HG02981 (cell line): Measurements from ENCODE around the gene TRHDE.
A peak's percentile ranks its signal among the peaks of the same experiment; 100 is the strongest.
"Not testable (repeated sequence)": the region's sequence is repeated elsewhere in the genome, so short reads cannot be mapped to it uniquely, and the experiment has no call there.

Experiments used
- ATAC-seq: cut with Tn5 transposase; IDR thresholded peaks from one replicate; pipeline ENCODE4 v1.9.1; 2021; ENCODE audit warnings: mild to moderate bottlenecking, moderate library complexity; ENCODE audit not compliant: unreplicated experiment

The TRHDE gene

GRCh38 chr12:72610854-72611358 is 338.7 kb downstream of the TRHDE start:
- ATAC-seq, result no peak

GRCh38 chr12:72612171-72612570 is 340.0 kb downstream of the TRHDE start:
- no peak for ATAC-seq

GRCh38 chr12:72618764-72619163 is 346.6 kb downstream of the TRHDE start:
- no peak for ATAC-seq

GRCh38 chr12:72622556-72622955 is 350.4 kb downstream of the TRHDE start:
- peak; percentile 81 for ATAC-seq

- ATAC-seq, result no peak
Measured at GRCh38 chr12:72631926-72632685, 359.9 kb downstream of the TRHDE start.

DNA sequence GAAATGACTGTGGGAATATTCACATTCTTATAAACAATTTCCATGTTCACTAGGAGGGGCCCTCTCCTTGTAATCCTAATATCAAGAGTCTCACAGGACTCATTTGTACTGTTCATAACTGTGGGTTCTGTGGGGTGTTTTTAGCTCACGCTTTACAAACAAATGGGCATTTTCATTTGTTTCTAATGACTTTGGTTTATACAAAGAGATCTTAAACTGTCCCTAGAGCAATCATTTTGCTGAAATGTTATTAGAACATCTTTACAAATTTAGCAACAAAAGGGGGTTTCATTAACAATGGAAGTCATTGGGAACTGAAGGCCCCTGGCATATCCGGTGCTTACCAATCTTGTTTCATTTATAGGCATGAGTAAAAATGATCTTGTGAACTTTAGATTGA is 370.5 kb downstream of the TRHDE start:
- no peak for ATAC-seq

DNA sequence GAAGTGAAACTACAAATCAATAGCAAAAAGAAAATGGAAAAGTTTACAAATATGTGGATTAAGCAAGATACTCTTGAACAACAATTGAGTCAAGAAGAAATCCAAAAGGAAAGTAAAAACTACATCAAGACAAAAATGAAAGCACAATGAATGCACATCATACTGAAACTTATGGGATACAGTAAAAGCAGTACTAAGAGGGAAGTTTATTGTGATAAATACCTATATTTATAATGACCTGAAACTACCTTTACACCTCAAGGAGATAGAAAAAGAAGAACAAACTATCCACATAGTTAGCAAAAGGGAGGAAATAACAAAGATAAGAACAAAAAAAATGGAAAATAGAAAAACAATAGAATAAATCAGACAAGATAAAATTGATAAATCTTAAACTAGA is 375.0 kb downstream of the TRHDE start:
- ATAC-seq, result peak; percentile 73

DNA sequence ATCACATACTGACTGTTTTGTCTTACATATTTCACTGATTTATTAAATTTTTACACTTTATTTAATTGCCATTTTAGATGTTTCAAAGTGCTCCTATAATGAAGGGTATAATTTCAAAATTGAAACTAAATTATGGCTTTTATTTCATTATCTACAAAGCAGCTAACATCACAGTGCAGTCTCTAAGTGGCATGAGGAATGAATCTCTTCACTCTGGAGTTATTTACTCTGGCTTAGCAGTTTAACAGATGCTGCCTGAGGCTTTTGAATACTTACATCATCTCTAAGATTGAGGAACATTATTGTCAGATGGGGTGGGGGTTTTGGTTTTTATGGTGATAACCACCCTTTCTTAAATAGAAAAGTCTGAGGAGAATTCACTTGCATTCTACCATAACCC is 386.4 kb downstream of the TRHDE start:
- no peak for ATAC-seq

GRCh38 chr12:72660174-72660573 is 388.0 kb downstream of the TRHDE start:
- ATAC-seq, result not testable (repeated sequence)

- ATAC-seq, result peak; percentile 54
Measured at GRCh38 chr12:72673853-72674252, 401.7 kb downstream of the TRHDE start.

DNA sequence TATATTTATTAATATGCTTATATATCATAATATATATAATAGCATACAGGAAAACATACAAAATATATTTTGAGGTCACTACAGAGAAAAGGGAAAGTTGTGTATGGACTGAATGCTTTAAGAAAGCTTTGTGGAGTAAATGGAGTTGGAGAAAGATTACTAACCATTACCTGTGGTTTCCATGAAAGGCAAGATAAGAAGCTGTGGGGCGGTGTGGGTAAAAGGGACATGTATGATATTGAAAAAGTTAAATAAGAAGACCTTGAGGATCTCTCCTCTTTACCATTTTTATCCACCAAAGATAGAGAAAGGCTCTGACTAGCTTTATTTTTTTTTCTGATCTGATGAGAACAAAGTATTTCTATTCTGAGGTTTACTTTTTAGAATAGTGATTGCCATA is 404.4 kb downstream of the TRHDE start:
- no peak for ATAC-seq

DNA sequence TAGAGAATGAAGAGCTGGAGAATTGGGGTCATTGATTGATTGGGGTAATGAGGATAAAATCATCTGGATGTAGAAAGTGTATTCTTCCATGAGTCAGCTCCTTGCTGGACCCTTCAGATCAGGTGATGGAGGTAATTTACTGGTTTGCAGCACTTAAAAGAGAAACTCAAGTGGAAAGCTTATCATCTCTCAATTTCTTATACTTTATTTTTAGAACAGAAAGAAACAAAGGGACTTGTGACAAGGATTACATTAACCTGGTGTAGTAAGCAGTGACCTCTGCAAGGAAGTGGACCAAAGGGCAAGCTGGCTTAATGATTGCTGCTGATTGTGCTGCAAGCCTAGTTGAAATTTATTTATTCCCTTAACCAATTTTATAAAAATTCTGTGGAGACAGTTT is 405.0 kb downstream of the TRHDE start:
- ATAC-seq, result no peak

DNA sequence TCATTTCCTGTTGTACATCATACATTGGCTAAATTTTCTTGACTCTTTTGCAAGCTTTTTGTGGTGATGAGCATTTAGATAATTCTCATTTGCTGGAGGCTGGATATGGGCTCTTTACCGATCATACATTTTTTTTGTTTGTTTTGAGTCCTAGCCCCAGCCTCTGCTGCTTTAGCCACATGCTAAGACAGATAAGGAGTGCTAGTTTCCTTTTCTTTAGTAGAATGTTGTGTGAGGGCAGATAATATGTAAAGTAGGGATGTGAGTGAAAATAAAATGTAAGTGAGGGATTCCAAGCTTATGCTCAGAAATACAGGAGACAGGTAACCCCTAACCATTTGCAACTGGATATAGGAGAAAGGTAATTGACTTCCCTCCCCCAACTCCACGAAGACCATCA is 405.7 kb downstream of the TRHDE start:
- no peak for ATAC-seq

DNA sequence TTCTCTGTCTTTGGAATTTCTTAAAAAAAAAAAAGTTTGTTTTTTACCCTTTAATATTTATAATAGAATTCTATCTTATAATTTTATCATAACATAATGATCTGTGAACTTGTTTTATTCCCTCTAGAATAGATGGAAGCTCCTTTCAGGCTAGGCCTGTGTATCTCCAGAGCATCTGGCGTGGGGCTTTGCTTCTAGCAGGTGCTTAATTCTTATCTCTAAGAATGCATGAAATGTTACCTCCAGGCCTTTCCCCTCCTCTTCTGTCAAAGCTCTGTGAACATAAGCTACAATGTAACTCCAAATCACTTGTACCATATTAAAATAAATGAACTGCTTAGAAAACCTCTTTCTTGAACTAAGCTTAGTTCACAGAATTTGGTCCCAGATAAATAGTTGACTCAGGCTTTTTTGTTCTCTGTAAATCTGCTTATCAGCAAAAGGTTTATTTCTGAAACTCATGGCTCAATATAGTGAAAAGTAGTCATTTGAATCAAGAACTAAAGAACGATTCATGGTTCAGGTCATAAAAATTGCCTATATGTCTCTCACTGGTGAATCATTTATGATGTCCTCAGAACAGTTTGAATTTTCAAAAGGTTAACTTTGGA is 407.1 kb downstream of the TRHDE start:
- ATAC-seq, result no peak

DNA sequence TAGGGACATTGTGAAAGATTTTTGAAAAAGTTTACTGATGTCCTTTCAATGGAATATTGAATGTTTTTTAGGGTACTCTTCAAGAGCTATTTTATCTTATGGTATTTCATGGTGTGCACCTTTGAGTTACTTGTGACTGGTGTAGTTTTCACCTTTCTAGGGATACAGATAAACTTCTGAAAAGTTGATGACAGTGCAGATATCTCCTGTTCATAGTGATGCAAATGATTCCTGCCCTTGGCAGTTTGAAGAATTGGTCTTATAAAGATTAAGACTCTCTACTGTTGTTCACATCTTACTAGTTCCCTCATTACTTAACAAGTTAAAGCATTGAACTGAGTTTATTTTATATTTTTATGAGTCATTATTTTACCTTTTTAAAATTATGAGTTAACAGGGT is 408.9 kb downstream of the TRHDE start:
- ATAC-seq, result no peak

DNA sequence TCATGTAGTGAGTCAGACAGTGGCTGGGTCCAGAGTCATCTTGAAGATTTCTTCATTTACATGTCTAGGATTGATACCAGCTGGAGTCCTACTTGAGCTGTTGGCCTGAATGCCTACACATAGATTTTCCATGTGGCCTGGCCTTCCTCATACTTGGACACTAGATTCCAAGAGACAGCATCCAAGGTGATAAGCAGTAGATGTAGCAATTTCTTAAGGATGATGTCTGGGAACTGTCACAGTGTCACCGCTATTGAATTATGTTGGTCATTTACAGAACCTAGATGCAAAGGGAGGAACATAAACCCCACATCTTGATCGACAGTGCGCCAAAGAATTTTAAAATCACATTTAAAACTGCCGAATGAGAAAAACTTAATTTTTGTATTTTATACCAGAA is 412.3 kb downstream of the TRHDE start:
- no peak for ATAC-seq

DNA sequence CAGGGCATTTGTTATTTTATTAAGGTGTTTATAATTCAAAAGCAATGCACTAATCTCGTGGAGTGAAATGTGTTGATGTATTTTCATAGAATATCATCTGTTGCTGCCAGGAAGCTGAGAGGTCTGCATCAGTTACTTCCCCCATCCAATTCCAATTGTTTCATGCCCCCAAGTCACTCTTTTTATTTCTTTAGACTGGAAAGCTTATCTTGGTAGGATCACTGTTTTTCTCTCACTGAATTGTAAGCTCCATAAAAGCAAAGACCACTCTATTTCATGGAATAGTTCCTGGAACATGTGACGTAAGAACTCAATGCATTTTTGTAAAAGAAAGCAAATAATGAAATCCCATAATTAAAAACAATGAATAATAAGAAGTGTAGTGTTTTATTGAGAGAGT is 420.2 kb downstream of the TRHDE start:
- ATAC-seq, result no peak

- no peak for ATAC-seq
Measured at GRCh38 chr12:72694193-72694592, 422.0 kb downstream of the TRHDE start.

DNA sequence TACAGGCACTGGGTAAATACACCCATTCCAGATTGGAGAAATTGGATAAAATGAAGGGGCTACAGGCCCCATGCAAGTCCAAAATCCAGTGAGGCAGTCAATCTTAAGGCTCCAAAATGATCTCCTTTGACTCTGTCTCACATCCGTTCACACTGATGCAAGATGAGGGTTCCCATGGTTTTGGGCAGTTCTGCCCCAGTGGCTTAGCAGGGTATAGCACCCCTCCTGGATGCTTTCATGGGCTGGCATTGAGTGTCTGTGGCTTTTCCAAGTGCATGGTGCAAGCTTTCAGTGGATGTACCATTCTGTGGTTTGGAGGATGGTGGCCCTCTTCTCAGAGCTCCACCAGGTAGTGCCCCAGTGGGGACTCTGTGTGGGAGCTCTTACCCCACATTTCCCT is 427.2 kb downstream of the TRHDE start:
- no peak for ATAC-seq

DNA sequence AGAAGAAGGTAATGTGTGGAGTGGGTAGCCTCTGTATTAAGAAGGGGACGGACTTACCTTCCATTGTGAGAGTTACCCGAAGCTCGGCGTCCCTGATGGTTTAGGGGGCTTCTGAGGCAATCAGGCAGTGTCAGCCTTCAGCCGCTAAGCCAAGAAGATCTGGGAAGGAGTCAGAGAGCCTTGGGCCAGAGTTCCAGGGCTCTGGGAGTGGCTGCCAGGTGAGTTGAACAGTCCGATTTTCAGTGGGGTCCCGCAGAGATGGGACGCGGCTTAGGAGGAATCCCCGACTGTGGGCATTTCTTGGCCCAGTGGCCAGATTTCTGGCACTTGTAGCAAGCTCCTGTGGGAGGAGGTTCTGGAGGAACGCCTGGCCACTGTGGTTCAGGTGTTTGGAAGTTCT is 439.9 kb downstream of the TRHDE start:
- not testable (repeated sequence) for ATAC-seq

DNA sequence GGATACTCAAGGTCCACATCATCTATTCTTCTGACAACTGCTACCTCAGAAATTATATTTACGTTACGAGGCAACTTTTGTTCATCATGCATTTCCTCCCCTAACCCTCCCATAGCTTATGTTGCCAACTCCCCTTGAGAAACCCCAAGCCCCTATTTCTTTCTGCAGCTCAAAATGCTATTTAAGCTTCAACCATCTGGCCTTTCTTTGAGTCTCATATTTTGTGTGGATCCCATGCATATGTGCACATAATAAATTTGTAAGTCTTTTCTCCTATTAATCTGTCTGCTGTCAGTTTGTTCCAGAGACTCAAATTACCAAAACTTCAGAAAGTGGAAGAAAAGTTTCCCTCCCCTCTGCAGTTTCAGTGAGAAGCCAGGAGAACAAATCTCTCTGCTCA is 444.1 kb downstream of the TRHDE start:
- ATAC-seq, result no peak

- no peak for ATAC-seq
Measured at GRCh38 chr12:72717036-72717435, 444.9 kb downstream of the TRHDE start.
